Cardiac muscle cell (in vitro differentiated cells and primary cell): ENCODE measurements around the gene TNFSF15. TPM values are rescaled to one million over a fixed set of nuclear protein-coding genes. Genes with fewer than 3 reads are reported as not detected.

Experiments
- DNase-seq, 2 donors: peaks; one replicate each; pipeline versions ENCODE4 v3.0.0 to v3.0.0-alpha.2; 2010 to 2017; ENCODE audit warnings: low read depth in 1 of 2, low spot score in 1 of 2
- H3K27ac ChIP-seq: fragments of 200-600 bp; sonication (generic); 2 replicates; pipeline ENCODE4 v1.5.1; 2016
- H3K27me3 ChIP-seq: fragments of 200-600 bp; sonication (generic); 2 replicates; pipeline ENCODE4 v1.6.0; 2016; ENCODE audit warnings: control low read depth
- H3K36me3 ChIP-seq: fragments of 200-600 bp; sonication (generic); 2 replicates; pipeline ENCODE4 v1.5.1; 2016; ENCODE audit warnings: control low read depth
- H3K4me1 ChIP-seq: fragments of 200-600 bp; sonication (generic); 2 replicates; pipeline ENCODE4 v1.8.1; 2017; ENCODE audit warnings: low read depth, mild to moderate bottlenecking, mixed run types
- H3K4me3 ChIP-seq: fragments of 200-600 bp; sonication (generic); 2 replicates; pipeline ENCODE4 v1.5.1; 2016; ENCODE audit warnings: mild to moderate bottlenecking
- H3K9me3 ChIP-seq: fragments of 200-600 bp; sonication (generic); 2 replicates; pipeline ENCODE4 v1.5.1; 2017; ENCODE audit warnings: low read depth, mild to moderate bottlenecking, control low read depth
- CTCF ChIP-seq: IDR thresholded peaks from 2 replicates; pipeline ENCODE4 v1.5.1; 2012; ENCODE audit warnings: low read depth, mild to moderate bottlenecking, low read length
- polyA plus RNA-seq: library from polyadenylated mRNA; unstranded; fragments of >200 nt; fragmentation: Nextera tagmentation; extraction: Ambion mirVana; gene quantifications from 2 replicates; pipeline ENCODE4 v1.2.1, GENCODE V29; 2016
- total RNA-seq: library from RNA; depleted of rRNA; stranded (reverse); fragments of >200 nt; gene quantifications from 2 replicates; pipeline ENCODE4 v1.2.3, GENCODE V29; 2016

Gene TNFSF15
- total and polyA plus RNA-seq, 2 experiments from 2014 or later, result not detected

DNA sequence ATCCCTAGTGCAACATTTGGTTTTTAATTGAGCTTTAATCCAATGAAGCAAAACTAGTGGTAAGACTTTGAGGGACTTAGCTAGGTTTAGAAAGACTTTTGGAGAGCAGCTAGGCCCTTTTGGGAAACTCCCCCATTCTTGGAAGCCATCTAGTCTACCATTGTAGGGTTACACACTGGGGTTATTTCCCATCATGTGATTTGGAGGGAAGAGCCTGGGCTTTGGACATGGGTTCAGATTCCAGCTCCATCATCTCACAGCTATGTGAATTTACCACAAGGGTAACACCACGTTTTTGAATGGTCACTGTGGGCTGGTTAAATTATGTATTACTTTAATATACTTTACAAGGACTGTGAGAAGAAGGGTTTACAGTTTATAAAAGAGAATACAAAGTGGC is 18.3 kb upstream of the TNFSF15 start:
- peaks cover 84% of the 10 kb centered on the region for H3K27me3 ChIP-seq
- peak in 1 of 2 donors; percentile 41 for DNase-seq
- TF ChIP-seq CTCF, result no peak
- H3K36me3 ChIP-seq, result no peaks in the 10 kb centered on the region
- no peak overlapping the region for H3K27ac ChIP-seq
- no peaks in the 10 kb centered on the region for H3K4me1 ChIP-seq
- H3K4me3 ChIP-seq, result no peak overlapping the region
- no peaks in the 10 kb centered on the region for H3K9me3 ChIP-seq

DNA sequence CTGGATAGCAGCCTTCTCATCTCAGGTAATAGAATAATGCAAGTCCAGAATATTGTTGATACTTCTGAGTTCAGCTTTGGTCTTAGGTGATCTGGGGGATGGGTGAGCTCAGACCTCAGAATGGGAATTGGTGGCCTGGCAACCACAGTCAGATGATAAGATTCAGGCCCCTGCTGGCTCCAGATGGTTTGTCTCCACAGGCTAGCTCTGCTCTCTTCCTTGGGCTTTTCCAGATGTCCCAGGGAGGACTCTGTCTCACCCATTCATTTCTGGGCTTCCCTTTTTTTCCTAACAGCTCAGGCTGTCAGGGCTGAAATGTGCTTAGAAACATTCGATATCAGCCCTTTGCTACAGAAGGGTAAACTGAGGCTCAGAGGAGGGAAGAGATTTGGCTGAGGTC is 17.6 kb upstream of the TNFSF15 start:
- TF ChIP-seq CTCF, result no peak
- DNase-seq, result no peak
- no peaks in the 10 kb centered on the region for H3K9me3 ChIP-seq
- peaks cover 84% of the 10 kb centered on the region for H3K27me3 ChIP-seq
- no peaks in the 10 kb centered on the region for H3K4me1 ChIP-seq
- no peak overlapping the region for H3K4me3 ChIP-seq
- H3K27ac ChIP-seq, result no peak overlapping the region
- no peaks in the 10 kb centered on the region for H3K36me3 ChIP-seq

- no peak overlapping the region for H3K4me3 ChIP-seq
- no peaks in the 10 kb centered on the region for H3K9me3 ChIP-seq
- peaks cover 84% of the 10 kb centered on the region for H3K27me3 ChIP-seq
- TF ChIP-seq CTCF, result no peak
- no peak overlapping the region for H3K27ac ChIP-seq
- H3K4me1 ChIP-seq, result no peaks in the 10 kb centered on the region
- H3K36me3 ChIP-seq, result no peaks in the 10 kb centered on the region
- no peak for DNase-seq
Measured at GRCh38 chr9:114822708-114823107, 16.9 kb upstream of the TNFSF15 start.

GRCh38 chr9:114820776-114821501 is 15.1 kb upstream of the TNFSF15 start:
- no peak for DNase-seq
- Histone ChIP-seq H3K27me3 (peaks cover 85% of the 10 kb centered on the region), H3K27ac (no peak overlapping the region), H3K4me1 (no peaks in the 10 kb centered on the region), H3K36me3 (no peaks in the 10 kb centered on the region), H3K4me3 (no peak overlapping the region), H3K9me3 (no peaks in the 10 kb centered on the region)
- no peak for TF ChIP-seq CTCF

DNA sequence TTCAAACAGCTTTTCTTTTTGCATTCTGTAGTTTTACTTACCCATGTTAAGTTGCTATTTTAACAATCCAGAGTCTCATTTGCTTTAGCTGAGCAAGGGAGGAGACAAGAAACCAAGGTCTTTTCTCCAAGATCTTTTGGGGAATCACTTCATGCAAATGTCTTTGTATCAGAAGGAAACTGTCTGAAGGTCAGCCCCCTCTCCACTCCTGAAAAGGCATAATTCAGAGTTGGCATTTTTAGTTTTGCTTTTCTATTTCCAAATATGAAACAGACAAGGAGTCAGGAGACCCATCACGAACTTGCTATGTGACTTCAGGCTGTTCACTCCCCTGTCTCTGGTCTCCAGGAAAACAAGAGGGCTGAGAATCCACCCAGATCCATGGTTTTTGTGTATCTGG is 12.3 kb upstream of the TNFSF15 start:
- no peaks in the 10 kb centered on the region for H3K4me1 ChIP-seq
- DNase-seq, result no peak
- no peaks in the 10 kb centered on the region for H3K36me3 ChIP-seq
- no peak for TF ChIP-seq CTCF
- peaks cover 86% of the 10 kb centered on the region for H3K27me3 ChIP-seq
- no peak overlapping the region for H3K27ac ChIP-seq
- no peak overlapping the region for H3K4me3 ChIP-seq
- H3K9me3 ChIP-seq, result no peaks in the 10 kb centered on the region
